Lower leg skin (tissue), 3 donors: Measurements from ENCODE around the gene TRIM42.

Source experiments
- CTCF ChIP-seq, 3 donors: fragments of 450-650 bp; IDR thresholded peaks; one replicate each; pipeline ENCODE4 v1.5.1; 2016; ENCODE audit warnings: antibody characterized with exemption in 3 of 3, mild to moderate bottlenecking in 3 of 3, moderate library complexity in 2 of 3
- POLR2A ChIP-seq, 2 donors: fragments of 450-650 bp; IDR thresholded peaks; one replicate each; pipeline ENCODE4 v1.6.1; 2016 to 2017; ENCODE audit warnings: antibody characterized with exemption in 2 of 2, mild to moderate bottlenecking in 1 of 2, moderate library complexity in 1 of 2

GRCh38 chr3:140715035-140715434 lies 37.2 kb downstream of the TRIM42 start:
- TF ChIP-seq POLR2A (IDR thresholded peaks at IDR 0.05): no peak
- no peak for TF ChIP-seq CTCF (IDR thresholded peaks at IDR 0.05)
